Mammary epithelial cell (primary cell): ENCODE measurements around the gene UBE2H.

Experiments
- CTCF ChIP-seq, 2 donors: IDR thresholded peaks in 1 of 2; conservative IDR thresholded peaks in 1 of 2; 2 replicates each; pipeline ENCODE4 v1.5.1; 2011 to 2012; ENCODE audit warnings: inconsistent platforms in 2 of 2, low read length in 2 of 2, mild to moderate bottlenecking in 2 of 2, control low read depth in 1 of 2, low read depth in 1 of 2; ENCODE audit not compliant: insufficient read depth in 1 of 2; ENCODE audit errors: extremely low read depth in 1 of 2
- EZH2 ChIP-seq: IDR thresholded peaks from 2 replicates; pipeline ENCODE4 v1.6.1; 2012; ENCODE audit warnings: low read length, inconsistent platforms, borderline replicate concordance

- no peak for TF ChIP-seq CTCF (conservative IDR thresholded peaks at IDR 0.05 in 1 of 2, IDR thresholded peaks at IDR 0.05 in 1 of 2; ENCODE audit: extremely low read depth in 1 of 2, insufficient read depth in 1 of 2, low read depth in 1 of 2, low read length in 2 of 2)
- no peak for TF ChIP-seq EZH2
Observed at GRCh38 chr7:129816742-129817141, 136.0 kb downstream of the UBE2H start.
